Duodenal mucosa (tissue), 2 donors: ENCODE measurements around the gene PMPCA.

ENCODE experiments used
- H3K27ac ChIP-seq: one replicate; pipeline ENCODE4 v1.7.0; 2013; ENCODE audit warnings: low read depth, low read length
- H3K27me3 ChIP-seq, 2 donors: one replicate each; pipeline ENCODE4 v1.7.0; 2013; ENCODE audit warnings: low read length in 2 of 2, control low read depth in 1 of 2; ENCODE audit not compliant: insufficient read depth in 2 of 2, control insufficient read depth in 1 of 2
- H3K36me3 ChIP-seq, 2 donors: one replicate each; pipeline ENCODE4 v1.7.0; 2013; ENCODE audit warnings: low read length in 2 of 2, control low read depth in 1 of 2; ENCODE audit not compliant: insufficient read depth in 2 of 2, control insufficient read depth in 1 of 2
- H3K4me1 ChIP-seq, 2 donors: one replicate each; pipeline ENCODE4 v1.7.0; 2013; ENCODE audit warnings: low read length in 2 of 2, control low read depth in 1 of 2; ENCODE audit not compliant: insufficient read depth in 2 of 2, control insufficient read depth in 1 of 2
- H3K4me3 ChIP-seq, 2 donors: one replicate each; pipeline ENCODE4 v1.7.0; 2013; ENCODE audit warnings: low read length in 2 of 2, low read depth in 1 of 2
- H3K9ac ChIP-seq, 2 donors: one replicate each; pipeline ENCODE4 v1.7.0; 2013; ENCODE audit warnings: low read length in 2 of 2, low read depth in 1 of 2
- H3K9me3 ChIP-seq, 2 donors: one replicate each; pipeline ENCODE4 v1.7.0; 2013; ENCODE audit warnings: low read length in 2 of 2, control low read depth in 1 of 2; ENCODE audit not compliant: control insufficient read depth in 1 of 2

The PMPCA gene, protein sequence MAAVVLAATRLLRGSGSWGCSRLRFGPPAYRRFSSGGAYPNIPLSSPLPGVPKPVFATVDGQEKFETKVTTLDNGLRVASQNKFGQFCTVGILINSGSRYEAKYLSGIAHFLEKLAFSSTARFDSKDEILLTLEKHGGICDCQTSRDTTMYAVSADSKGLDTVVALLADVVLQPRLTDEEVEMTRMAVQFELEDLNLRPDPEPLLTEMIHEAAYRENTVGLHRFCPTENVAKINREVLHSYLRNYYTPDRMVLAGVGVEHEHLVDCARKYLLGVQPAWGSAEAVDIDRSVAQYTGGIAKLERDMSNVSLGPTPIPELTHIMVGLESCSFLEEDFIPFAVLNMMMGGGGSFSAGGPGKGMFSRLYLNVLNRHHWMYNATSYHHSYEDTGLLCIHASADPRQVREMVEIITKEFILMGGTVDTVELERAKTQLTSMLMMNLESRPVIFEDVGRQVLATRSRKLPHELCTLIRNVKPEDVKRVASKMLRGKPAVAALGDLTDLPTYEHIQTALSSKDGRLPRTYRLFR

DNA sequence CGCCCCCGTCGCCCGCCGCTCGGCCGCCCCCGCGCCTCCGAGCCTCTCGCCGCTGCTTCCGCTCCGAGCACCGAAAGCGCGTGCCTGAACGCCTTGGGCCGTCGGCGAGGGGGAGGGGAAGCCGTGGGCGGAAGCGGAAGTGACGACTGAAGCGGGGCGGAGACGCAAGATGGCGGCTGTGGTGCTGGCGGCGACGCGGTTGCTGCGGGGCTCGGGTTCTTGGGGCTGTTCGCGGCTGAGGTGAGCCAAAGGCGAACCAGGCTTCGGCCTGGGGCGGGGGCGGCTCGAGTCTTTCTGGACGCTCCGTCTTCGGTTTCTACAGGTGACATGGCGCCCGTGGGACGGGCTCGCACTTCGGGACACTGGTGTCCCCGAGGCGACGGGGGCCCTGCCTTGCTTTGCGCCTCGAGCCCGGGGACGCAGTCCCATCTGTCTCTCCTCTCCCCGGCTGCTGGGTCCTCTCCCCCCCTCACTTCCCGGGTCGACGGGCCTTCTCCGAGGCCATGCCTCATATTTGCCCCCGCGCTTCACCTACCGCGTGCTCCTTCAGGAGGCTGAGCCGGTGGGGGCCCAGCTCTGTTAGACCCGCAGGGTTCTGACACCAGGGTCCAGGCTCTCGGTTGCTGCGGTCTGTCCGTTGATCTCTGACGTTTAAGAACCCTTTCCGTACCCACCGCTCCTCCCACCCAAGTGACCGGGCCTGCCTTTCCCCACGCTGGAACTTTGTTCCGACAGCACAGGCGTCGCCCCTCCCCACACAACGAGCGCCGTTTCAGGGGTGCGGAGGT is at the start of gene PMPCA, which contains the start of gene ENTR1:
Gene PMPCA, plus strand, starts transcription at position 159 of the 788 bp plus-strand sequence. Its CDS starts 11 bp downstream, at position 170.
Gene ENTR1, minus strand, starts transcription at position 115 of the 788 bp plus-strand sequence. CDS start 217 bp downstream, outside the sequence.
- peaks cover 29 to 49% of the 10 kb centered on the region in 2 donors for H3K36me3 ChIP-seq

DNA sequence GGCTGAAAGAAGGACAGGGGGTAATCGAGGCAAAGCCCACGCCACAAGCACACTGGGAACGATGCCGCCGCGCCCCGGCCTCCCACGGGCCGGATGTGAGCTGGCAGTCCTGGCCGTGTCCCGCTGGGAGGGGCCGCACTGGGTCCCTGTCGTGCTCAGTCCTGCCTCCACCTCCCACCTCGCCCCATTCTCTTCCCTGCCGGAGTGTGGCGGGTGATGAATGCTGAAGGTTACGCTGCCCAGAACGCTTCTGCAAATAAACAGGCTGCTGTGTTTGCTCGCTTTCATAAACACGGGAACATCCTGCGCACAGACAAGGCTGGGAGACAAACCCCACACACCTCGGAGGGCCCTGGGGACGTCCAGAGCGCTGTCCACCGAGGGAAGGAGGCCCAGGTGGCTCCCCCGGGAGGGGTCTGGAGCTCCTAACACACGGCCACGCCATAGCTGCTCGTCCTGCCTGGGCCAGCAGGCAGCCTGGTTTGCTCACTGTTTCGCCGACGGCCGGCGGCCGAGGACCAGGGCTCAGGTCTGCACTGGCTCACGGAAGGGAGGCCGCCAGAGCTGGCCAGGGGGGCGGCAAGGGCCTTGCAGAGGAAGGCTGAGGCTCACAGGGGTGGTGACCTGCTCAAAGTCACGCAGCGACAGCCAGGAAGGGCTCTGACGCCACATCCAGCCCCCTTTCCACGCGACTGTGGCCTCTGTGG is 49.3 kb upstream of the PMPCA start:
- no peak overlapping the region for H3K4me3 ChIP-seq
- H3K9ac ChIP-seq: no peak overlapping the region
- H3K9me3 ChIP-seq: no peaks in the 10 kb centered on the region
- peak overlapping the region; percentile 20 for H3K27ac ChIP-seq
- H3K4me1 ChIP-seq: peaks cover 8 to 15% of the 10 kb centered on the region in 2 donors
- peaks cover 0 to 9% of the 10 kb centered on the region in 2 donors for H3K36me3 ChIP-seq
- no peaks in the 10 kb centered on the region for H3K27me3 ChIP-seq

More for the DNA sequence above, at the start of gene PMPCA, which contains the start of gene ENTR1:
- H3K9me3 ChIP-seq: no peaks in the 10 kb centered on the region
- H3K27me3 ChIP-seq: no peaks in the 10 kb centered on the region
- H3K4me3 ChIP-seq: peak within 1 kb of the TSS; percentile 91 to 98
- peaks cover 18 to 21% of the 10 kb centered on the region in 2 donors for H3K4me1 ChIP-seq
- H3K9ac ChIP-seq: peak within 1 kb of the TSS; percentile 66 to 92
- peak within 1 kb of the TSS; percentile 73 for H3K27ac ChIP-seq

GRCh38 chr9:136361754-136362449 is 48.6 kb upstream of the PMPCA start:
- Histone ChIP-seq H3K9me3 (no peaks in the 10 kb centered on the region), H3K27me3 (no peaks in the 10 kb centered on the region), H3K4me1 (peaks cover 8 to 15% of the 10 kb centered on the region in 2 donors), H3K9ac (peak overlapping the region in 1 of 2 donors; percentile 11), H3K27ac (no peak overlapping the region), H3K4me3 (no peak overlapping the region), H3K36me3 (peaks cover 0 to 9% of the 10 kb centered on the region in 2 donors)

GRCh38 chr9:136362450-136362784 is 48.0 kb upstream of the PMPCA start:
- no peak overlapping the region for H3K4me3 ChIP-seq
- H3K4me1 ChIP-seq: peaks cover 8 to 15% of the 10 kb centered on the region in 2 donors
- H3K9me3 ChIP-seq: no peaks in the 10 kb centered on the region
- H3K27ac ChIP-seq: no peak overlapping the region
- H3K27me3 ChIP-seq: no peaks in the 10 kb centered on the region
- H3K9ac ChIP-seq: peak overlapping the region in 1 of 2 donors; percentile 11
- H3K36me3 ChIP-seq: peaks cover 0 to 9% of the 10 kb centered on the region in 2 donors

DNA sequence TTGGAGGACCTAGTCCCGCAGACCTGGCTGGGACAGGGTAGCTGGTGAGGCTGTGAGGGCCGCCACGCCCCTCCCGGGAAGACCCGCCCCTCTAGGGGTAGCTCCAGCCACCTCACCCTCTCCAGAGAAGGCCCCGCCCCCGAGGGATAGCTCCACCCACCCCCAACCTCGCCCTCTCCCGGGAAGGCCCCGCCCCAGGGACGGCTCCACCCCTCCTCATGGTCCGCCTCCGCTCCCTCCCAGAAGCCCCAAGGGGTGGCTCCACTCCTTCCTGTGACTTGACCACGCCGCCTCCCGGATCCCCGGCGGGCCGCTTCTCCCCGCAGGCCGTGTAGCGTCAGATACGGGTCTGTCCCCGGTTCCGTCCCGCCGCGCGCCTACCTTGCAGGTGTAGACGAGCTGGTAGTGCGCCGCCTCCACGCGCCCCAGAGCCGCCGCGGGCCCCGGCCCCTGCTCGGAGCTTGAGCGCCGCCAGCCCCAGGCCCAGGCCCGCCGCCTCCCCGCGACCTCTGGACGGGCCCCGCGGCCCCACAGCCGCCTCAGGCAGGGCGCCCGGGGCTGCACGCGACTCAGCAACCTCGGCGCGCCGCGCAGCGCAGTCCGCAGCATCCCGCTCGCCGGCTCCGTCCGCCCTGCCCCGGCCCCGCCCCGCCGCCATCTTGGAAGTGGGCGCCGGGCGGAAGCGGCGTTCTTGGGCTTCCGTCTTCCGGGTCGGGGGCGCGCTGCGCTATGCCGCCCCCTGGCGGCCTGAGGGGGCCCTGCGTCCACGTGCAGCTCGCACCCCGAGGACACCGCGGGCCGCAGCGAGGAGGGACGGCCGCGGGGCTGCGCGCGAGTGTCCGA is 47.1 kb upstream of the PMPCA start, which contains the start of gene DNLZ:
Gene DNLZ, minus strand, starts transcription at position 639 of the 843 bp plus-strand sequence. Its CDS starts 30 bp downstream, at position 609.
- Histone ChIP-seq H3K27ac (peak within 1 kb of the TSS; percentile 78), H3K4me1 (peaks cover 8 to 15% of the 10 kb centered on the region in 2 donors), H3K36me3 (peaks cover 0 to 9% of the 10 kb centered on the region in 2 donors), H3K4me3 (peak within 1 kb of the TSS; percentile 56 to 77), H3K9me3 (no peaks in the 10 kb centered on the region), H3K27me3 (no peaks in the 10 kb centered on the region), H3K9ac (peak within 1 kb of the TSS; percentile 11 to 43)

DNA sequence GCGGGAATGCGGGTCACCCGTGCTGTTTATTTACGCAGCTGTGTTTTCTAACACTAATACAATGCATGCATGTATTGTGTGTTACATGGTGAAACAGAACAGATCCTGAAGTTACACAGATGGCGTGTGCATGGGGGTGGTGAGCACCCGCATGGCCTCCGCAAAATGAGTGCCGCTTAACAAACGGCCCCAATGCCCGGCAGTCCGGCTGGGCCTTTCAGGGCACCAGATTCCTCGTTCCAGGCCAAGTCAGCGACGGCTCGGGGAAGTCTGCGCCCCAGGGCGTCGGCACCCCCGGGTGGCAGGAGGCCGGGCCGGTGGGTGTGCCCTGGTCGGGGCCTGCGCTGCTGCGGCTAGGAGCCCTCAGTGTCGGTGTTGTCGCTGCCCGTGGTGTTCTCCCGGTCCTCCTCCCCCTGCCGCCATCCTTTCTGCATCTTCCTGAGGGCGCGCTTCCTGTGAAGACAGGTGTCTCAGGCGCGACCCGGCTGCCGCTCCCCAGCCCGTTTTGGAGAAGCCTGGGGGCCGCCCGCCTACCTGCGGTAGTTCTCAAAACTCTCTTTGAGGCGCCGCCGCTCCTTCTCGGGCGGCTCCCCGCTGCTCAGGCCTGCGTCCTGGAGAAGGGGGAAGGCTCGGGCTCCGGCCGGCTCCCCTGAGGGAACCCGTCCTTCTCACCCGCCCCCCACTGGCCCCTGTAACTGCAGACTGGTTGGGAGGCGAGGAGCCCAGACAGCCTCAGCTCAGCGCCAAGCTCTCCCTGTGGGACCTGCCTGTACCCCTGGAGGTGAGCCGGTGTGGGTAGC is 46.3 kb upstream of the PMPCA start:
- H3K9me3 ChIP-seq: no peaks in the 10 kb centered on the region
- peaks cover 0 to 9% of the 10 kb centered on the region in 2 donors for H3K36me3 ChIP-seq
- peaks cover 8 to 15% of the 10 kb centered on the region in 2 donors for H3K4me1 ChIP-seq
- no peak overlapping the region for H3K9ac ChIP-seq
- H3K4me3 ChIP-seq: peak overlapping the region in 1 of 2 donors; percentile 32
- H3K27ac ChIP-seq: no peak overlapping the region
- no peaks in the 10 kb centered on the region for H3K27me3 ChIP-seq

- no peak overlapping the region for H3K4me3 ChIP-seq
- H3K9me3 ChIP-seq: no peaks in the 10 kb centered on the region
- H3K27me3 ChIP-seq: no peaks in the 10 kb centered on the region
- peaks cover 0 to 5% of the 10 kb centered on the region in 2 donors for H3K36me3 ChIP-seq
- H3K4me1 ChIP-seq: peaks cover 8 to 15% of the 10 kb centered on the region in 2 donors
- H3K27ac ChIP-seq: no peak overlapping the region
- H3K9ac ChIP-seq: no peak overlapping the region
Observed at GRCh38 chr9:136364942-136365774, 45.3 kb upstream of the PMPCA start.
